Gastrocnemius medialis (tissue), 4 donors: ENCODE results near the gene CASZ1.

ENCODE experiments used
- CTCF ChIP-seq, 5 experiments: fragments of 450-650 bp in 3 of 5; fragments of 200-600 bp in 2 of 5; sonication (generic) in 2 of 5; IDR thresholded peaks in 4 of 5; conservative IDR thresholded peaks in 1 of 5; 1 replicate in 4 of 5; 2 replicates in 1 of 5; pipeline ENCODE4 v1.5.1; 2016 to 2019; ENCODE audit warnings: antibody characterized with exemption in 5 of 5, mild to moderate bottlenecking in 3 of 5, moderate library complexity in 3 of 5
- POLR2A ChIP-seq, 2 donors: fragments of 450-650 bp; IDR thresholded peaks; one replicate each; pipeline ENCODE4 v1.6.1; 2017; ENCODE audit warnings: antibody characterized with exemption in 2 of 2, mild to moderate bottlenecking in 2 of 2, moderate library complexity in 2 of 2

- TF ChIP-seq CTCF (IDR thresholded peaks at IDR 0.05 in 4 of 5, conservative IDR thresholded peaks at IDR 0.05 in 1 of 5), result no peak
- TF ChIP-seq POLR2A (IDR thresholded peaks at IDR 0.05), result no peak
These were observed 150.0 kb downstream of the CASZ1 start for GRCh38 chr1:10646347-10646861.
